ENCODE measurements around the gene OXA1L.
"Not testable (repeated sequence)": the region's sequence is repeated elsewhere in the genome, so short reads cannot be mapped to it uniquely, and the experiment has no call there.

The OXA1L gene

DNA sequence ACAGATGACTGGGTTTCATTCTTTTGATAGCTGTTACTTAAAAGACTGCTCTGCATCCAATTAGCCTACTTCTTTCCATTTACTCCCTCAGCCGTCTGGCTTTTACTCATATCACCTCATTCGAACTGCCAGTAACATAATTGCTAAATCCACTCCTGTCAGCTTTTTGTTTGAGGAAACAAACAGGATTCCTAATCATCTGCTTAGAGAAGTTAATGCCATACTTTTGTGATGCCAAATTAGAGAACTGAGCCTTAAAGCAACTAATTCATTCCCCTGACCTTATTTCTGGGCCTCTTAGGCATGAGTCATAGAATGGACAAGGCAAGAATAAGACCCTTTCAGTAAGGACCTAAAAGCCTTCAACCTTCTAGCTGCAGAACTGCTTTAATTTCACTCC, 2.9 kb downstream of the OXA1L start:
- no peak for DNase-seq

DNA sequence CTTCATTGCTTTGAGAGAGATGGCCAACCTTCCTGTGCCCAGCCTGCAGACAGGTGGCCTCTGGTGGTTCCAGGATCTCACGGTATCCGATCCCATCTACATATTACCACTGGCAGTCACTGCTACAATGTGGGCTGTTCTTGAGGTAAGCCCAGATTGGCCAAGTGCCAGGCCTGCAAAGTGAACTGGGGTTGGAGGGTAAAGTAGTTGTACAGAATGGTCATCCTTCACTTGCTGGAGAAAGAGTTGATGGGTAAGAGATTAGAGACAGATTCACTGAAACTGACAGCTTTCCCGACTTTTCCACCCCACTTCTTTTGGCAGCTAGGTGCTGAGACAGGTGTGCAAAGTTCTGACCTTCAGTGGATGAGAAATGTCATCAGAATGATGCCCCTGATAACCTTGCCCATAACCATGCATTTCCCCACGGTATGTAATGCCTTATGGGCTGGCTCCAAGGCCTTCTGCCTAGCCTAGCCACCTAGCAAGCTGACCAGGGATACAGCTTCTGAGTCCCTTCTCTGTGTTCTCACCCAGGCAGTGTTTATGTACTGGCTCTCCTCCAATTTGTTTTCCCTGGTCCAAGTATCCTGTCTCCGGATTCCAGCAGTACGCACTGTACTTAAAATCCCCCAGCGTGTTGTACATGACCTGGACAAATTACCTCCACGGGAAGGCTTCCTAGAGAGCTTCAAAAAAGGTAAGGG, 4.1 kb downstream of the OXA1L start:
- DNase-seq: no peak

DNA sequence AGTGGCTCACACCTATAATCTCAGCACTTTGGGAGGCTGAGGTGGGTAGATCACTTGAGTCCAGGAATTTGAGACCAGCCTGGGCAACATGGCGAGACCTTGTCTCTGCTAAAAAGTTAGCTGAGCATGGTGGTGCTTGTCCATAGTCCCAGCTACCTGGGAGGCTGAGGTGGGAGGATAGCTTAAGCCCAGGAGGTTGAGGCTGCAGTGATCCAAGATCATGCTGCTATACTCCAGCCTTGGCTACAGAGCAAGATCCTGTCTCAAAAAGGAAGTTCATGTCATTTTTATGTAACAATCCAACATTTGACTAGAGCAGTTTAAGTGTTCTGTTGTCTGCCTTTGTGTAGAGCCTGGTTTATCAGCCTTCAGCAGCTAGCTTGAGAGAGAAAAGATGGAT, 6.2 kb downstream of the OXA1L start:
- DNase-seq: no peak

DNA sequence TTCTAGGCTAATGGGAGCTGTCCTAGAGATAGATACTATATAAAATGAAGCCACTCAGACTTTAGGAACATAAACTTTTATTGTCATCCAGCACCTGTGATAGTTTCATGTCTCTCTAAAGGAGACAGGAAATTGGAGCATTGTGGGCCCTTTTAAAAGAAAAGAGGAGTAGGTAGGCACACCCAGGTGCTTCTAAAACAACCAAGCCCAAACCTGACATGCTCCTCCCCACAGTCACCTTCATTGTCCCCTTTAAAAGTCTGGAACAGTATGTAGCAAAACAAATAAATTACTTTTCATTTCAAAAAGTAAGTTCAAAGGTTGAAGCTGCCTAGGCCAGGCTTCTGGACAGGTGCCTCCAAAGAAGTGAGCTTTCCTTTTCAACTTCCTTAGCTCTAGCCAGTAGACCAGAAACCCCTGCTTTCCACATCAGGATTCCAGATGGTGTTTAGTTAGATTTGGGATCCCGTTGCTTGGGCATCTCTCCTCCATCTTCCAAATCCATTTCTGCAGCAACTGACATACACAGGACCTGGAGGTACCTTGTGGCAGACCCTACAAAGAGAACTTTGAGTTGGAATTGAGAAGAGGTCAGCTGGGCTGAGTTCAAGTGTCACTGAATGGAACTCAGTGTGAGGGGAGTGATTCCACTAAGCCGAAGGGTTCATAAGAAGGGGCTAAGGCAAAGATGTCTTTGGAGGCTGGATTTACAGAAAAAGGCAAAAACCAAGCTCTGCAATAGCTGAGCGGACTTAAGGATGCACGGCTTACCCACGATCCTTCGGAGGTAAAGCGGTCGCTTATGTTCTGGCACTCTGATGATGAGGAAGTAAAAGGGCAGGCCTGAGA, 6.9 kb downstream of the OXA1L start:
- DNase-seq: no peak

DNA sequence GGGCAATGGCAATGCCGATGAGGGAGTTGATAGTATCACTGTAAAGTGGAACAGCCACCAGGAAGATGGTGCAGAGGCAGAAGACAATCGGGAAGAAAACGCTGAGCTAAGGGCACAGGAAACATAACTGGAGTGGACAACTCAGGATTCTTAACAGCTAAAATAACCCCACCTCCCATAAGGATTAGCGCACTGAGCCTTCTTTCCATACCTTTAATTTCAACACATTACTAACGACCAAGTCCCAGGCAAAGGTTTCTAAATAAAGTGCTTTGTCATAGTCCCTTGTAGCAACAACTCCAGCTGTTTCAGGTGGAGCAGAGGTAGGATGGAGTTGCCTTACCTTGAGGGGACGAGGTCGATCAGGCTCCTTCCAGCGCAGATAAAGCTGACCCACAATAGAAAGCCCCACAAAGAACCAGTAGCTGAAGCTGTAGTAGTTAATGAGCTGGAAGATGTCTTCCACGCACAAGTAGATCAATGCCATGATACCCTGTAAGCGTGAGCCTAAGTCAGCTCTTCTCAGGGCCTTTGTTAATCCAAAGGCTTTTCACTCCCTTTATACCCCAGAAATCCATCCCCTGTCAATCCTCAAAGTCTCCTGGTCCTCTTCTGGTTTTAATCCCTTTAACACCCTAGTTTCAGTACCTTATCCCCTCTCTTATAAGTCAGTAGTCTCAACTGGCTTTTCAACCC, 7.7 kb downstream of the OXA1L start:
- no peak for DNase-seq

DNA sequence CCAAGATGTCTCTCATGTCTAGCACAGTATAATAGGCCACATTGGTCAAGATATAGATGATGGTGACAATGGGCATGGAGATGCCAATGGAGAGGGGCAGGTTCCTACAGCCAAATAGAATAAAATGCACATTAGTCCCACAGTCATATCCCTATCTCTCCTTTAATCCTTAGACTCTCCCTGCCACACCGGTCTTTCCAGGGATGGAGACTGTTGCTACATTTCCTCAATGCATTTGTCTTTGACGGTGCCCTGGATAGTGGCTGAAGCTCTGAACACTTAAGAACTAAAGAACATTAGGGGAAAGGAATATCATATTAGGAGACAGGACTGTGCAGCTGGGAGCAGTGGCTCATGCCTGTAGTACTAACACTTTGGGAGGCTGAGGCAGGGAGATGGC, 9.7 kb downstream of the OXA1L start:
- DNase-seq: no peak

DNA sequence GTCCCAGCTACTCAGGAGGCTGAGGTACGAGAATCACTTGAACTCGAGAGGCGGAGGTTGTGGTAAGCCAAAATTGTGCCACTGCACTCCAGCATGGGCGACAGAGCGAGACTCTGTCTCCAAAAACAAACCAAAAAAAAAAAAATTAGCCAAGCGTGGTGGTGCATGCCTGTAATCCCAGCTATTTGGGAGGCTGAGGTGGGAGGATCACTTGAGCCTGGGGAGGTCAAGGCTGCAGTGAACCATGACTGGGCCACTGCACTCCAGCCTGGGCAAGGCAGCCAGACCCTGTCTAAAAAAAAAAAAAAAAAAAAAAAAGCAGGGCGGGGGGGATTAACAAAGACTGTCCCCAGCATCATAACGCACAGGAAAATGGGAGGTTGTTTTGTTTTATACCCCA, 10.4 kb downstream of the OXA1L start:
- not testable (repeated sequence) for DNase-seq

DNA sequence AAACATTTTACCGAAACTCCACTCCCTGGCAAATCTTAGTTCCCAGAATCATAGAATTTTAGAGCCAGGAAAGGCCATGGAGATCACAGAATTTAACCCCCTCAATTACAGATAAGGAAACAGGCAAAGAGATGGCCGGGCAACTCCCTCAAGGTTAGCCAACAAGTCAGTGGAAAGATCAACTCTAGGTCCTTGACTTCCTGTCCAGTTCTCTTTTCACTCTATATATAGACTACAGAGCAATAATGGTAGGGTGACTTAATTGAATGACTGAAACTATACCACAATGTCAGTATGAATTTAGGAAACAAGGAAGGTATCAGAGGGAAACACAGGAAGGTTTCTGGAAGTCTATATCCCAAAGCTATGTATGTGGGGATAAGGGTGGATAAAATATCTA, 11.6 kb downstream of the OXA1L start:
- no peak for DNase-seq

DNA sequence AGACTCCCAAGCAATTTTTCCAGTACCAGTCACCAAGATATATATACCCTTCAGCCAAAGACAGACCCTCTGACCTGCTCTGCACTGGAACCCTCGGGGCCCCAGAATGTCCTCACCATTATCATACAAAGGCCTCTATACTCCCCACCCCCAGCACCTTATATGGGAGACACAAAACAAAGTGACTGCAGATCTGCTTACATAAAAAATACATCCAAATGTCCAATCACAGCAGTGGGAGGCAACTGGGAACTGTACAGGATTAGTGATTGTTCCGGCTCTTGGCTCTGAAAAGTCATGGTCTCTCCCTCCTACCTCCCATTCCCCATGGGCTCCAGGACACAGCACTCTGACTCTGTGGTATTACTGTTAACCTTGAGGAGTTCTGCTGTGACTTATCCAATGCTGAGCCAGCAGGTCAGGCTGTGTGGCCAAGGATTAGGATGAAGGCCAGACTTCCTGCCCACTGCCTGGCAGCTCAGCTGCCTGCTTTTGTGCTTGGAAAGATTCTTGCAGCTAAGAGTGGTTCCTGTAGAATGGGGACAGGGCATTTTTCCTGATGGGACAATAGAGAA, 13.7 kb downstream of the OXA1L start:
- no peak for DNase-seq

DNA sequence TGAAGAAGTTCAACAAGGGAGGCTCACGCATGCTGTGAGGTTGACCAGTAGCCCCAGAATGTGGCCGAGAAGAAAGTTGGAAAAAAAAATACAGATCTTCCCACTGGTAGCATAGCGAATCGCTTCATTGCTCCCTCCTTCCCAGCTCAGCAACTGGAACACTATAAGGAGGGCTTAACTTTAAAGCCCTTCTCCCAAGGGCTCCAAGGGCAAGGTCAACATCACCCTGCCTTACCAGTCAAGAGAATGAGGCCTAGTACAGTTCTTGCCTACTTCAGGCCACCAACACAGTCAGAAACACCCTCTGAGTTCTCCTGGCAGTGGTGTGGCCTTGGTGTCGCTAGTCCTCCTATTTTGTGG, 14.4 kb downstream of the OXA1L start:
- DNase-seq: no peak

DNA sequence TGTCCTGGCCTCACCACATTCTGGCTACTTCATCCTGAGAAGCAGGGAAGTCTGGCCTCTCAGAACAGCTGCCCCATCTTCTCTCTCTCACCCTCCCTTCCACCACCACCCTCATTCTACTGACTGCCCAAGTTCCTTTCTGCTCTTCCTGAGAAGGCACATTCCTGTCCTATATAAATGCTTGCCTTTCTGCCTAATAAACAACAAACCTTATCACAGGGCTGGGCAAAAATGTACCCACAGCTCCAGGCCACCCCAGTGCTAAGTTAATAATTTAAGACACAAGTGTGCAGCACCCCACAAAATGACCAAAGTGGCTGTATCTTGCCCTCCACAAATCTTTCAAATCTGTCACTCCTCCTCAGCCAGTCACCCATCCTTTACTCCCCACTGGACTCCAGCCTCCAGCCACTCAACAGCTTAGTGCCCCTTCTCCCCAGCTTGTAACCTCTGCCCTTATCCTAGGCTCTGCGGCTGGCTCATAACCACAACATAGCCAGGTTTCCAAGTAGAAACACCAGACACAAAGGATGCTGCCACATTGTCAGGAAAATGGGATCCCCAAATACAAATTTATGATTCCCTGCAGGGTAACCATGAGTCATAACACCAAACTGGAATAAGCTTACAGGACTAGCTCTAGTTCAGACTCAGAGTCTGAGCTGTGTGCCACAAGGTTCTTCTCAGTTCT, 15.0 kb downstream of the OXA1L start:
- DNase-seq: no peak

DNA sequence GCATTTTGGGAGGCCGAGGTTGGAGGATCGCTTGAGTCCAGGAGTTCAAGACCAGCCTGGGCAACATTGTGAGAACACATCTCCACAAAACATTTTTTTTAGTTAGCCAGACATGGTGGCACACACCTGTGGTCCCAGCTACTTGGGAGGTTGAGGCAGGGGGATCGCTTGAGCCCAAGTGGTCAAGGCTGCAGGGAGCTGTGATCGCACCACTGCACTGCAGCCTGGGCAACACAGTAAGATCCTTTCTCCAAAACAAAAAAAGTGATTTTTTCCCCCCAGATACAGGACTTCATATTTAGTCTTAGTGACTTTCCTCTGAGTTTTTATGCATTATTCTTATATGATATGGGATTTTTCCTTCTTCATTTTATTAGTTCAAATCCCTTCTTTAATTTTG, 20.2 kb downstream of the OXA1L start:
- no peak for DNase-seq

DNA sequence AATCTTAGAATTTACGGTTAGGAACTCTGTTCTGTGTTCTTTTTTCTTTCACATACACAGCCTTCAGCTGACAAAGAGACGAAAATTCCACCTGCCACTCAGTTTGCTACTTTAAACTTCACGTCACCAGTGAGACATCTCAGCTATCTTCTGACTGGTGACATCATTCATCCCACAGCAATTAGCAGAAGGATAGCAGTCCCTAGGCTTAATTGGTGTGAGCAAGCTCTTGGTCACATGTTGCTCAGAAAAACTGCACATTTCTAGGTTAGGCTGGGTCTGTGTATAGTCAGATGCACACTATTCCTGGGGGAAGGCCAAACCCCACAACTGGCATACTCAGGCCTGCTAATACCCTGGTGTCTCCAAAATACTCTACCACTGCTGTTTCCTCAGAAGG, 24.8 kb downstream of the OXA1L start:
- no peak for DNase-seq

DNA sequence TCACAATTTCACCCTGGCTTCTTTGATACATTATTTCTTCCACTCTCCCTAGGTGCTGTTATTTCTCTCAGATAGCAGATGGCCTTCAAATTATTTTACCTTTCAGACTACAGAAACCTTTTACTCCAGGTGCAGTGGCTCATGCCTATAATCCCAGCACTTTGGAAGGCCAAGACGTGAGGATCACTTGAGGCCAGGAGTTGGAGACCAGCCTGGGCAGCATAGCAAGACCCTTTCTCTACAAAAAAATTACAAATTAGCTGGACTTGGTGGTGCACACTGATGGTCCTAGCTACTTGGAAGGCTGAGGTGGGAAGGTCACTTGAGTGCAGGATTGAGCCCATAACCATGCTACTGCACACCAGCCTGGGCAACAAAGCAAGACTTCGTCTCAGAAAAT, 25.7 kb downstream of the OXA1L start:
- no peak for DNase-seq

DNA sequence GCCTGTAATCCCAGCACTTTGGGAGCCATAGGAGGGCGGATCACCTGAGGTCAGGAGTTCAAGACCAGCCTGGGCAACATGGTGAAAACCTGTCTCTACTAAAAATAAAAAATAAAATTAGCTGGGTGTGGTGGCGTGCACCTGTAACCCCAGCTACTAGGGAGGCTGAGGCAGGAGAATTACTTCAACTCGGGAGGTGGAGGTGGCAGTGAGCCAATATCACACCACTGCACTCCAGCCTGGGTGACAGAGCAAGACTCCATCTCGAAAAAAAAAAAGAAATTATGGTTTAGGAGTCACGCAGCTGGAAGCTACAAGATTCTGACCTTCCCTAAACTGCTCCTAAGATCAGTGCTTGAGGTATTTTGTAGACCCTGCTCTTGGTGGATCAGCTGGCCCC, 27.1 kb downstream of the OXA1L start:
- not testable (repeated sequence) for DNase-seq

DNA sequence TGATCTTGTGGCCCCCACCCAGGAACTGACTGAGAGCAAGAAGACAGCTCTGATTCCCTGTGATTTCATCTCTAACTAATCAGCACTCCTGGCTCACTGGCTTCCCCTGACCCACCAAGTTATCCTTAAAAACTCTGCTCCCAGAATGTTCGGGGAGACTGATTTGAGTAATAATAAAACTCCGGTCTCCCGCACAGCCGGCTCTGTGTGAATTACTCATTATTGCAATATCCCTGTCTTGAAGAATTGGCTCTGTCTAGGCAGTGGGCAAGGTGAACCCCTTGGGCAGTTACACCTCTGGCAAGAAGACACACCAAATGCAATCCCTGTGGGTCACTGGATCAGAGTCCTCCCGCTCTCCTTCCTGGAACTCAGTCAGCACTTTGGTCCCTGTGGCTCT, 27.5 kb downstream of the OXA1L start:
- no peak for DNase-seq

DNA sequence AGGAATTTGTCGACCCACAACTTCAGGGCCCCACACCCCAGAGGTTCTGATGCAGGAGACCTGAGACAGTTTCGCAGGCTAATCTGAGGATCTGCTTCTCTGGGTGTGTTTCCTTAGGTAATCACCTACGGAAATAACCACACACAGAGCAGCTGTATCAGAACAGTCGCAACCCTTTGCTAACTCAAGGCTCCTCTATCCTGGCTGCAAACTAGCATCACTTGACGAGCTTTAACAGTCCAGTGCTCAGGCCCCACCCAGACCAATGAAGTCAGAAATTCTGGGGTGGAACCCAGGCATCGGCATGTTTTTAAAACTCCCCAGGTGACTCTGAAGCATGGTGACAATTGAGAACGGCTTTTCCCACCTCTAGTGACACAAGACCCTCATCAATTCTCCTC, 28.1 kb downstream of the OXA1L start:
- DNase-seq: no peak

DNA sequence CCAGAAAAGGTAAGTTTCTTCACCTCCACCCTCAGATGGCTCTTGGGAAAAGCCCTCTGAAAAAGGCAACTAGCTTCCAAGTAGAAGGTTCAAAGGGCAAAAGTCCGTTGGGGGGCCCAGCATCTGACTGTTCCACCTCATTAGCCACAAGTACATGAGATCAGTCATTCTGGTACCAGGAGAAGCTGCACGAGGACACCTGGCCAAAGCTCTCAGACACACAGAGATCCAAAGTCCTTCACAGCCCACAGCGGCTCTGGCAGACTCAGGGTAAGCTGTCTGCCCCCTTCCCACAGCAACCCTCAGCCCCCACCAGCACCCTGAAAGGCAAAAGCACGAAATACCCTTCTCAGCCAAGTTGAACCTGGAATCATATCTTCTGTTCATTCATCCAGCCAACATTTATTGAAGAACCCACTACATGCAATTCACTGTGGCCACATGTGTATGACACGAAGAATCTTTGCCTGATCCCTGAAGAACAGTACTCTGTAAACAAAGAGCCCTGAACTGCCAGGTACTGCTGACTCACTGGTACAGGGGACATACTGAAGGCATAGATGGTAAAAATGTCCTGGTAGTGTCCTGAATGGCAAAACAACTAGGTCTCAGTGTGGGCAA, 29.7 kb downstream of the OXA1L start:
- no peak for DNase-seq

DNA sequence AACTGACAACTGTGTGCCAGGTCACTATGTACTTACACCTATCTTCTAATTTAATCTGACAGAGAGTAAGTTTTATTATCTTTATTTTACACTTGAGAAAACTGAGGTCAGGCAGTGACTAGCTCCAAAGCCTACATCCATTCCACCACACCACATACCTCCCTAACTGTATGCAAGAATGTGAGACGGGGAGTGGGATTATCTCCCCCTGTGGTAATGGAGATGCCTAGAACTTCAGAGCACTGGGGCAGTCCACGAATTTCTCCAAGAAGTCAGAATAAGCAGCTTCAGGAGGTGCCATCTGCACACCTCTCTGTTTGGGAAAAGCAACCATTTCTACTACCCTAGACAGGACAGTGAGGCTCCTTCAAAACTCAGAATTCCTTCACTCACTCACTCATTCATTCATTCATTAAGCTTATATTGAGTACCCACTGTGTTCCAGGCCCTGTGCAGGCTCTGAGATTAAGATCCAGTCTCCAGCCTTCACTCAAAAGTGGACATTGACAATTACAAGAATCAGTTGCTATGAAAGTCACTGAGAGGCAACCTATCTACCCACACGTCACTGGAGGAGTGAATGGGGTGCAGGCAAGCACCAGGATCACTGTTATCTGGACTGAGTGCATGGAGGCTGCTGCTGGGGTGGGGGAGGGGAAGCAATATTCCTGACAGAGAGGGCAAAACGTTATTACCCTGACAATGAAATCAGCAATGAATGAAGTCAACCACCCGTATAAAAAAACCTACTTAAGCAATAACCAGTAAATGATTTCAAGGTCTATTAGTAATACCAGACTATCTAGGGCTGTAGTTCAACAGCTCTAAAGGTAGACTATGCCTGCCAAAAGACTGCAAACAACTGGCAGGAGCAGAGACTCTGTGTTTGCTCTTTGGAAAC, 30.8 kb downstream of the OXA1L start:
- no peak for DNase-seq

DNA sequence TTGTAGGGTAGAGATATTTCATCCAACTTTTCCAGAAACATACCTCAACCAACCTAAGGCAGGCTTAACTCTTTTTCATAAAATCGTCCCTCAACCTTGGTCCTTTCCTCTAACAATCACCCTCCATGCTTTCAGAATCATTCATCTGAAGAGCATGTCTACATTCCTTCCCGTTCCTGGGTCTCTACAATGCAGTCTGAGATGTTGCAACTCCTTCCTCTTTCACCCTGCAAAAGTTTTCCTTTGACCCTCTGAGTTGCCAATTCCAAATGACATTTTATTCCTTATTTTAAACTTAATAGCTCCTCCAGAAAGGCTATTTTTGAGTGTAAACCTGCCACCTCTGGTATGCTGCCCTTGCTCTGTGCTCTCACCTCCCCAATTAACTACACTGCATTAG, 32.0 kb downstream of the OXA1L start:
- no peak for DNase-seq

DNA sequence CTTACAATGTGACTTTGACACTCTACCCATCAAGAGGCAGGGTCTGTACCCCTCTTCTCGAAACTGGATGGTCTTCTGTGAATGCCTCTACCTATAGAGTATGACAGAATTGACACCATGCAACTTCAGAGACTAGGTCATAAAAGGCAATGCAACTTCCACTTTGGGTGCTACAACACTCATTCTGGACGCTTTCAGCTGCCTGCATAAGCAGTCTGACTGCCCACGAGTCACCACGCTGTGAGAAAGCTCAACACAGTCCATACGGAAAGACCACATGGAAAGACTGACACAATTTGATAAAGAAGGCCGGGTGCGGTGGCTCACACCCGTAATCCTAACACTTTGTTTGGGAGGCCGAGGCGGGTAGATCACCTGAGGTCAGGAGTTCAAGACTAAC, 33.9 kb downstream of the OXA1L start:
- no peak for DNase-seq

DNA sequence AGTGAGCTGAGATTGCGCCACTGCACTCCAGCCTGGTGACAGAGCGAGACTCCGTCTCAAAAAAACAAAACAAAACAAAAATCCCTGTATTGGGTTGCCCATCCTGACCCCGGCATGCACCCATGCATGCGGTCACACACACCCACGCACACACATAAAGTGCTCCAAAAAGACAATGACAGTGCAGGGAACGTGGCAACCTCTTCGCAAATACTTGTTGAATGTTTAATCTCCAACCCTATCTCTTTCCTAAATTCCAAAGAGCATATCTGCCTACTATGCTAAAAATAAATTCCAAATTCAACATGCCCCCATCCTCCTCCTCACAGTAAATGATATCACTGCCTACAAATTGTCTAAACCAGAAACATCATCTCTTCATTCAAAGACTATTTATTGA, 35.2 kb downstream of the OXA1L start:
- DNase-seq: no peak
